ENCODE measurements around the gene RAX2.

The RAX2 gene

GRCh38 chr19:3801412-3802096 is 29.5 kb upstream of the RAX2 start:
- Histone ChIP-seq H3K9ac (ENCODE audit: low read depth in 1 of 2, low read length in 2 of 2) (no peak overlapping the region), H3K4me3 (ENCODE audit: low read depth in 1 of 2, low read length in 2 of 2) (peak overlapping the region in 1 of 2 donors; percentile 15), H3K36me3 (ENCODE audit: control insufficient read depth in 1 of 2, insufficient read depth in 2 of 2, low read length in 2 of 2) (no peaks in the 10 kb centered on the region), H3K4me1 (ENCODE audit: control insufficient read depth in 1 of 2, insufficient read depth in 2 of 2, low read length in 2 of 2) (peaks cover 0 to 10% of the 10 kb centered on the region in 2 donors), H3K27ac (ENCODE audit: low read depth, low read length) (no peak overlapping the region), H3K9me3 (ENCODE audit: control insufficient read depth in 1 of 2, low read length in 2 of 2) (peaks cover 0 to under 1% of the 10 kb centered on the region in 2 donors), H3K27me3 (ENCODE audit: control insufficient read depth in 1 of 2, insufficient read depth in 2 of 2, low read length in 2 of 2) (peaks cover 10% of the 10 kb centered on the region in 2 donors)

- Histone ChIP-seq H3K36me3 (ENCODE audit: control insufficient read depth in 1 of 2, insufficient read depth in 2 of 2, low read length in 2 of 2) (no peaks in the 10 kb centered on the region), H3K27me3 (ENCODE audit: control insufficient read depth in 1 of 2, insufficient read depth in 2 of 2, low read length in 2 of 2) (peaks cover 10% of the 10 kb centered on the region in 2 donors), H3K27ac (ENCODE audit: low read depth, low read length) (no peak overlapping the region), H3K4me3 (ENCODE audit: low read depth in 1 of 2, low read length in 2 of 2) (peak overlapping the region in 1 of 2 donors; percentile 15), H3K4me1 (ENCODE audit: control insufficient read depth in 1 of 2, insufficient read depth in 2 of 2, low read length in 2 of 2) (peaks cover 0 to 10% of the 10 kb centered on the region in 2 donors), H3K9me3 (ENCODE audit: control insufficient read depth in 1 of 2, low read length in 2 of 2) (peaks cover 0 to 6% of the 10 kb centered on the region in 2 donors), H3K9ac (ENCODE audit: low read depth in 1 of 2, low read length in 2 of 2) (no peak overlapping the region)
These were observed 29.0 kb upstream of the RAX2 start for GRCh38 chr19:3800996-3801395.

GRCh38 chr19:3798137-3798536 is 26.1 kb upstream of the RAX2 start:
- Histone ChIP-seq H3K4me3 (ENCODE audit: low read depth in 1 of 2, low read length in 2 of 2) (no peak overlapping the region), H3K27ac (ENCODE audit: low read depth, low read length) (no peak overlapping the region), H3K4me1 (ENCODE audit: control insufficient read depth in 1 of 2, insufficient read depth in 2 of 2, low read length in 2 of 2) (peaks cover 0 to 10% of the 10 kb centered on the region in 2 donors), H3K9ac (ENCODE audit: low read depth in 1 of 2, low read length in 2 of 2) (no peak overlapping the region), H3K36me3 (ENCODE audit: control insufficient read depth in 1 of 2, insufficient read depth in 2 of 2, low read length in 2 of 2) (no peaks in the 10 kb centered on the region), H3K27me3 (ENCODE audit: control insufficient read depth in 1 of 2, insufficient read depth in 2 of 2, low read length in 2 of 2) (peaks cover 10% of the 10 kb centered on the region in 2 donors), H3K9me3 (ENCODE audit: control insufficient read depth in 1 of 2, low read length in 2 of 2) (peaks cover 0 to 6% of the 10 kb centered on the region in 2 donors)

GRCh38 chr19:3796358-3796757 is 24.3 kb upstream of the RAX2 start:
- Histone ChIP-seq H3K36me3 (ENCODE audit: control insufficient read depth in 1 of 2, insufficient read depth in 2 of 2, low read length in 2 of 2) (no peaks in the 10 kb centered on the region), H3K27ac (ENCODE audit: low read depth, low read length) (no peak overlapping the region), H3K9ac (ENCODE audit: low read depth in 1 of 2, low read length in 2 of 2) (no peak overlapping the region), H3K27me3 (ENCODE audit: control insufficient read depth in 1 of 2, insufficient read depth in 2 of 2, low read length in 2 of 2) (peaks cover 3 to 4% of the 10 kb centered on the region in 2 donors), H3K9me3 (ENCODE audit: control insufficient read depth in 1 of 2, low read length in 2 of 2) (peaks cover 0 to 6% of the 10 kb centered on the region in 2 donors), H3K4me1 (ENCODE audit: control insufficient read depth in 1 of 2, insufficient read depth in 2 of 2, low read length in 2 of 2) (peaks cover 0 to 4% of the 10 kb centered on the region in 2 donors), H3K4me3 (ENCODE audit: low read depth in 1 of 2, low read length in 2 of 2) (no peak overlapping the region)

GRCh38 chr19:3793799-3794198 is 21.8 kb upstream of the RAX2 start:
- Histone ChIP-seq H3K27me3 (ENCODE audit: control insufficient read depth in 1 of 2, insufficient read depth in 2 of 2, low read length in 2 of 2) (peaks cover 0 to 4% of the 10 kb centered on the region in 2 donors), H3K9me3 (ENCODE audit: control insufficient read depth in 1 of 2, low read length in 2 of 2) (peaks cover 0 to 6% of the 10 kb centered on the region in 2 donors), H3K4me3 (ENCODE audit: low read depth in 1 of 2, low read length in 2 of 2) (no peak overlapping the region), H3K27ac (ENCODE audit: low read depth, low read length) (no peak overlapping the region), H3K9ac (ENCODE audit: low read depth in 1 of 2, low read length in 2 of 2) (no peak overlapping the region), H3K36me3 (ENCODE audit: control insufficient read depth in 1 of 2, insufficient read depth in 2 of 2, low read length in 2 of 2) (no peaks in the 10 kb centered on the region), H3K4me1 (ENCODE audit: control insufficient read depth in 1 of 2, insufficient read depth in 2 of 2, low read length in 2 of 2) (no peaks in the 10 kb centered on the region)

- H3K4me3 ChIP-seq (ENCODE audit: low read depth in 1 of 2, low read length in 2 of 2): no peak overlapping the region
These were observed 20.1 kb upstream of the RAX2 start for GRCh38 chr19:3792114-3792513.

GRCh38 chr19:3790941-3791340 is 18.9 kb upstream of the RAX2 start:
- H3K36me3 ChIP-seq (ENCODE audit: control insufficient read depth in 1 of 2, insufficient read depth in 2 of 2, low read length in 2 of 2): no peaks in the 10 kb centered on the region
- H3K9ac ChIP-seq (ENCODE audit: low read depth in 1 of 2, low read length in 2 of 2): no peak overlapping the region
- H3K27me3 ChIP-seq (ENCODE audit: control insufficient read depth in 1 of 2, insufficient read depth in 2 of 2, low read length in 2 of 2): peaks cover 0 to 6% of the 10 kb centered on the region in 2 donors
- H3K27ac ChIP-seq (ENCODE audit: low read depth, low read length): no peak overlapping the region
- H3K4me3 ChIP-seq (ENCODE audit: low read depth in 1 of 2, low read length in 2 of 2): no peak overlapping the region
- no peaks in the 10 kb centered on the region for H3K4me1 ChIP-seq (ENCODE audit: control insufficient read depth in 1 of 2, insufficient read depth in 2 of 2, low read length in 2 of 2)
- H3K9me3 ChIP-seq (ENCODE audit: control insufficient read depth in 1 of 2, low read length in 2 of 2): no peaks in the 10 kb centered on the region

More at GRCh38 chr19:3792114-3792513, 20.1 kb upstream of the RAX2 start:
- peaks cover 0 to 6% of the 10 kb centered on the region in 2 donors for H3K9me3 ChIP-seq (ENCODE audit: control insufficient read depth in 1 of 2, low read length in 2 of 2)
- H3K4me1 ChIP-seq (ENCODE audit: control insufficient read depth in 1 of 2, insufficient read depth in 2 of 2, low read length in 2 of 2): no peaks in the 10 kb centered on the region
- H3K36me3 ChIP-seq (ENCODE audit: control insufficient read depth in 1 of 2, insufficient read depth in 2 of 2, low read length in 2 of 2): no peaks in the 10 kb centered on the region
- H3K27me3 ChIP-seq (ENCODE audit: control insufficient read depth in 1 of 2, insufficient read depth in 2 of 2, low read length in 2 of 2): peaks cover 0 to 4% of the 10 kb centered on the region in 2 donors
- H3K27ac ChIP-seq (ENCODE audit: low read depth, low read length): no peak overlapping the region
- no peak overlapping the region for H3K9ac ChIP-seq (ENCODE audit: low read depth in 1 of 2, low read length in 2 of 2)

- H3K27me3 ChIP-seq (ENCODE audit: control insufficient read depth in 1 of 2, insufficient read depth in 2 of 2, low read length in 2 of 2): peaks cover 2 to 6% of the 10 kb centered on the region in 2 donors
- H3K9me3 ChIP-seq (ENCODE audit: control insufficient read depth in 1 of 2, low read length in 2 of 2): no peaks in the 10 kb centered on the region
- H3K36me3 ChIP-seq (ENCODE audit: control insufficient read depth in 1 of 2, insufficient read depth in 2 of 2, low read length in 2 of 2): no peaks in the 10 kb centered on the region
- H3K4me3 ChIP-seq (ENCODE audit: low read depth in 1 of 2, low read length in 2 of 2): no peak overlapping the region
- H3K9ac ChIP-seq (ENCODE audit: low read depth in 1 of 2, low read length in 2 of 2): no peak overlapping the region
- H3K27ac ChIP-seq (ENCODE audit: low read depth, low read length): no peak overlapping the region
- H3K4me1 ChIP-seq (ENCODE audit: control insufficient read depth in 1 of 2, insufficient read depth in 2 of 2, low read length in 2 of 2): peaks cover 0 to under 1% of the 10 kb centered on the region in 2 donors
These were observed 18.2 kb upstream of the RAX2 start for GRCh38 chr19:3790209-3790734.

DNA sequence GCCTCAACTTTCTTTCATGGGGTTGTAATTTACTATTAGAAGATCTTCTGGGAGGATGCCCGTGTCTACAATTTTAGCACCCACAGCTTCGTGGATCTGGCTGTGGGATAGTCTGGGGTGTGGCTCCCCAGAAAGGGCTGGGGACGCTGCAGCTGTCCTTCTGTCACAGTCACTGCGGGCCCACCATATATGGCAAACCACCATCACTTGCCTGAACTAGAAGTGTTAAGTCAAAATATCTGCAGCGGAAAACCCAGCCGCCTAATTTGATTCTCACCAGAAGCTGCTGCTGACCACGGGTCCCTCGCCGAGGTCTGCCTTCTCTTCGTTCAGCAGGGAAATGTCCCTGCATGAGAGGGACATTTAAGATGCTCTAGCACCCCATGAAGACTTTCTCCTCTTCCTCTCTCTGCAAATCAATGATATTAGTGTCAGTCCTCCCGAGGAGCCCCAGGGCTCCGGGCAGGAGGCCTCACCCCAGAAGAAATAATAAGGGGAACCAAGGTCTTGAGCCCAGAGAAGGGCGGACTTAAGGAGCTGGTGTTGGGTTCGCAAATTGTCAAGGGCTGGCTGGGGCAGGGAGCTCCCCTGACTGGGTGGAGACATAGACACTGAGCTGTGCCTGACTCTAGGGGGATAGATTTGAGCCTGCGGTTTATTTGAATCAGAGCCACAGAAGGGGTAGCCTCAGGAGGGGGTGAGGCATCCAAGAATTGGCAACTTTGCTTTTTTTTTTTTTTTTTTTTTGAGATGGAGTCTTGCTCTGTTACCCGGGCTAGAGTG is 17.2 kb upstream of the RAX2 start:
- H3K27me3 ChIP-seq (ENCODE audit: control insufficient read depth in 1 of 2, insufficient read depth in 2 of 2, low read length in 2 of 2): peaks cover 6 to 11% of the 10 kb centered on the region in 2 donors
- no peaks in the 10 kb centered on the region for H3K9me3 ChIP-seq (ENCODE audit: control insufficient read depth in 1 of 2, low read length in 2 of 2)
- no peak overlapping the region for H3K4me3 ChIP-seq (ENCODE audit: low read depth in 1 of 2, low read length in 2 of 2)
- no peaks in the 10 kb centered on the region for H3K36me3 ChIP-seq (ENCODE audit: control insufficient read depth in 1 of 2, insufficient read depth in 2 of 2, low read length in 2 of 2)
- no peak overlapping the region for H3K27ac ChIP-seq (ENCODE audit: low read depth, low read length)
- H3K4me1 ChIP-seq (ENCODE audit: control insufficient read depth in 1 of 2, insufficient read depth in 2 of 2, low read length in 2 of 2): peaks cover 0 to 4% of the 10 kb centered on the region in 2 donors
- no peak overlapping the region for H3K9ac ChIP-seq (ENCODE audit: low read depth in 1 of 2, low read length in 2 of 2)
